Occipital lobe (tissue), 2 donors: Measurements from ENCODE around the gene PHF24. TPM values are rescaled to one million over a fixed set of nuclear protein-coding genes. Genes with fewer than 3 reads are reported as not detected.
"Not testable (repeated sequence)": the region's sequence is repeated elsewhere in the genome, so short reads cannot be mapped to it uniquely, and the experiment has no call there.

Experiments
- DNase-seq: peaks from one replicate; lab custom pipeline; 2025; lab: John Stamatoyannopoulos, UW
- total RNA-seq: library from RNA; depleted of rRNA; stranded (reverse); fragments of >200 nt; gene quantifications from one replicate; pipeline ENCODE4 v1.2.3, GENCODE V29; 2014

Gene PHF24
- 25.6 TPM for total RNA-seq

DNA sequence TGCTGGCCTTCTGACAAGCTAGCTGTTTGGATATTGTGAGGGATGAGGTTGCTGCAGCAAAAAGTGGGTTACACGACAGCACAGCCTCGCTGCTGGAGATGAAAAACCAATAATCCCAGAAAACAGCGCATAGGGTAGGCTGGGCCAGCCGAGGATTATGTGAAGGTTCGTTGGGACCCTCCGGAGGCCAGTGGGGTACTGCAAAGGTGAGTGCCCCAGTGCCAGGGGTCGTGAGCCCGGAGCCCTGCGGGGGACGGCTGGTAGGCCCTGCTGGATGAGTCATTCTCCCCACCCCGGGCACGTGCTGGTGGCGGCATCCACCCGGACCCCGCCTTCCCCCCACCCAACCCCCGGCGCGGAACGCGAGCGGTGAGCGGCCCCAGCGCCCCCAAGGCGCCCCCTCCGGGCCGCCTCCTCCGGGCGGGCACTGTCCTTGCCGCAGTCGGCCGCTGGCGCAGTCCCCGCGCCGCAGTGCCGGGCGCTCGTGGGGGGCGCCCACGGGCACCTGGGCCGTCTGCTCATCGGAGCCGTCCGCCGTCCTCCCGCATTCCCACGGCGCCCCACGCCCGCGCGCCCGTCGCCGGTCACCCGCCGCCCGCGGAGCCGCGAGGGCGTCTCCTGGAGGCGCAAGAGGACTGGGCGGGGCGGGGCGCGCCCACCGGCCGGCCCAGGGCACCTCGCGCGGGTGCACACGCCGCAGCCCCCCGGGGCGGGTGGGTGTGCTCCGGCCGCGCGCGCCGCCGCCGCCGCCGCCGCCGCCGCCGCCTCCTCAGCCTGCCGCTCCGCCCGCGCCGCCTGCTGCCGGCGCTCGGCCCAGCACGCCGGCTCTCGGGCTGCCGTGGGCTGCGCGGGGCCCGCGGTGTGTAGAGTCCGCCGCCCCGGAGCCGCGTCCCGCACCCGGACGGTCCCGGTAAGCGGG is at the start of gene PHF24:
TSS of gene PHF24 (plus strand) at position 794 of the 919 bp plus-strand sequence. CDS start 13,014 bp downstream, outside the sequence.
- DNase-seq: no peak

DNA sequence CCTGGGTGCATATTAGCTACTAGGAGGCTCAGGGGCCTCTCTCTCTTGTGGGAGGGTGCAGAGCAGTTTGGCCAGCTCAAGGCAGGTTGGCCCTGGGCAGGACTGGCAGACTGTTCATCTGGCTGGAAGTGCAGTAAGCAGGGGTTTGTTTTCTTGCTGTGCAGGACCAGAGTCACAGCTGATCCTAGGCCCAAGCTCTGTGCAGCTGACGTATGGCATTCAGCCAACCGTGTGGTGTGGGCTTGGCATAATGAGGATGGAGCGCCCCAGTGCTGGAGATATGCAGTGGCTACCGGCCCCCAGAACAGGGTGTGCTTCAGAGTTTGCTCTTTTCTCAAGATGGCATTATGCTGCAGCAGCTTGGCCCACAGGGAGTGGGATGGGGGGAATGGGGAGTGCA is 31.0 kb upstream of the PHF24 start:
- DNase-seq: no peak

DNA sequence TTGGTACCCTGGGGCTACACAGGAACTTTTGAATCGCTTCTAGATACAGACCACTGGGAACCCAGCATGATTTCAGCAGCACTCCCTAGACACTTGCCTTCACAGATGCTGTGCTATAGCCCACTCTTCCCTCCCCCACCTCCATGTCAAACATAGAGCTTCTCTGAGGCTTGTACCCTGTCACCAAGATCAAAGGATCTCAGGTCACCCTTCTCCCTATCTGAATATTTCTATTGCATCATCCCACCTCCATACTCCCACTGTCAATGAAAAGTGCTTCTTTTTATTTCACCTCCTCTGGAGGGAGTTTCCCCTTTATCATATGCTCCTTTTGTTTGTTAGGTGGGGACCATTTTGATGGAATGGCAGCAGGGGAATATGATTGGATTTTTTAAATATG is 29.2 kb upstream of the PHF24 start:
- DNase-seq: no peak

DNA sequence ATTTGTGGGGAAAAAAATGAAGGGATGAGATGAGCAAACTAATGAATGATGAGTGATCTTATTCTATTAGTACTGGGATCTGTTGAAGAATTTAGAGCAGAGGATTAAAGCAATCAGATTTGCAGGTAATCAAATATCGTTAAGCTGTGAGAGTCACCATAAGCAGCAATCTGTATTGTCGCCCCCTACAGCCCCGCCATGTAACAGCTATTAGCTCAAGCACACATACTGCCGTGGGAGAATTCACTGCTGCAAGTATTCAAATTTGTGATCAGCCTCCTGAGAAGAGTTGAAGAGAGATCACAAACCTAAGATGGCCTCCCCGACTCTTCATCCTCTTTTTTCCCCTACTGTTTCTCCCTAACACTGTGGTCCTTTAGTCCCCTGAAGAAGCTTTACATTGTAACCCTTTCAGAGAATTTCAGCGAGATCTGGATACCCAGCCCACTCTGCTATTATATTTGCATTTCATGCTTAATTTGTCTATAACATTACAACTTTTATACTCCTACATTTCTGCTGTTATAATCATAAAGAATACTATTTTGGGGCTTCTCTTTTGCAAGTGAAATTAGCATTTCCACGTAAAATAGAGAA is 28.5 kb upstream of the PHF24 start:
- no peak for DNase-seq

DNA sequence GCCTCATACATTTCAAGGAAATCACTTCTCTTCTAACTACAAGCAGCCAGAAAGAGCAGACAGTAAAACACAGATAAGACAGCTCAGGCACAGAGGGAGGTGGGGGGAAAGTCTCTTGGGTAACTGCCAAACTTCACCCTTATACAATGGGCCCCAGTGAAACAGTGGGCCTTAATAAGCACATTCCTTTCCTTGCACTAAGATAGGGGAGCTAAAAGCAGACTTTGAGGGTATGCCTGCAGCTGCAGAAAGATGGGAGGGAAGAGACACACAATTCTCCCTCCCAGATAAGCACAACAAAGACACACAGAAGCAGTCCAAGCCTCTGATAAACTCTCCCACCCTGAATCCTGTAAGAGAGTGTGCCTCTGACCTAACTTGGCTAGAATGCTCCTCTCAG is 18.1 kb upstream of the PHF24 start:
- DNase-seq: not testable (repeated sequence)

DNA sequence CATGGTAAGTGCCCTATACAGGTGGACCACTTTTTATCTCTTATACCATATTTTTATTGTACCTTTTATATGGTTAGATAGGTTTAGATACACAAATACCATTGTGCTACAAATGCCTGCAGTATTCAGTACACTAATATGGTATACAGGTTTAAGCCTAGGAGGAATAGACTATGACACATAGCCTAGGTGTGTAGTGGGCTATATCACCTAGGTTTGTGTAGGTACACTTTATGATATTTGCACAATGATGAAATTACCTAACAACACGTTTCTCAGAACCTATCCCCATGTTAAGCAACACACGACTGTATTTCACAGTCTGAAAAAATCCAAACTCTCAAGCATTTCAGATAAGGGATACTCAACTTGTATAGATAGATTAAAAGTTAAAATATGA is 9.6 kb upstream of the PHF24 start:
- DNase-seq: no peak

DNA sequence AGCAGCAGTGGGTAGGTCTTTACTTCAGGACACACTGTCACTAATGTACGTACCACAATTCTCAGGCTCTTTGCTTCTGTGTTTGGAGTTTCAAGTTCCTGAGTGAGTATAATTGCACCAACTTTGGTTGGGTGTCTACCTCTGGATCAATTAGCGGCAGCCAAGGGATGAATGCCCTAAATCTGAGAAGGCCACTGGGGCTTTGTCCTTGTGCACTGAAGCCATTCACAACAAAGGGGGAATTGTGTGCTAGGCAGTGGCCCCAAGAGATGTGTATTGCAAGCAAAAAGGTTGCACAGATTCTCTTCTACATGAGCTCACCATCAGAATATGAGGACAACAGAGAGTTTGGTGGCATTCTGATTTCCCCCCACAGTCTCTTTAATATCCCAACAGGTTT is 3.9 kb upstream of the PHF24 start:
- DNase-seq: no peak

DNA sequence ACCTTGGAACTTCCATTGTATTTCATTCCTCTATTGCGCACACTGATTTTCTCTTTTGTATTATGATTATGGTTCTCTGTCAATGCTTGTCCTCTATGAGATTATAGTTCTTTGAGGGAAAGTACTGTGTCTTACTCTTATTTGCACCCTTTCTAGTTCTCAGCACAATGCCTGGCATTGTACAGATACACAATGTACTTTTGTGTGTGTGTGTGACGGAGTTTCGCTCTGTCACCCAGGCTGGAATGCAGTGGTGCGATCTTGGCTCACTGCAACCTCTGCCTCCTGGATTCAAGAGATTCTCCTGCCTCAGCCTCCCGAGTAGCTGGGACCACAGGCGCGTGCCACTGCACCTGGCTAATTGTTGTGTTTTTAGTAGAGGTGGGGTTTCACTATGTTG is 2.0 kb upstream of the PHF24 start:
- DNase-seq: not testable (repeated sequence)

DNA sequence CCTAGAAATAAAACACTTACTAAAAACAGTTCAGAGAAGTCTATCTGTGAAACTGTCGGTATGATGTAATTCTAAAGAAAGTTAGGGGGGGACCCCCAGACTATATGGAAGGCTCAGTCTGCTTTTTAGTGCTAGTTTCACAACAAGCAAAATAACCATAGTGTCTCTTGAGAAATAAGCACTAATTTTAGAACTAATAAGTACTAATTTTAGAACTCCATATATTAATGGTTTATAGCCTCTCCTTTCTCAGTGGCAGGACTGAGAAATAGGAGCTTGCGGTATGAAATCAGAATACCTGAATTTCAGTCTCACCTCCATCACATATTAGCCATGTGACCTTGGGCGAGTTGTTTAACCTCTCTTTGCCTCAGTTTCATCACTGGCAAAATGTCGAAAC is 1.4 kb upstream of the PHF24 start:
- DNase-seq: no peak

DNA sequence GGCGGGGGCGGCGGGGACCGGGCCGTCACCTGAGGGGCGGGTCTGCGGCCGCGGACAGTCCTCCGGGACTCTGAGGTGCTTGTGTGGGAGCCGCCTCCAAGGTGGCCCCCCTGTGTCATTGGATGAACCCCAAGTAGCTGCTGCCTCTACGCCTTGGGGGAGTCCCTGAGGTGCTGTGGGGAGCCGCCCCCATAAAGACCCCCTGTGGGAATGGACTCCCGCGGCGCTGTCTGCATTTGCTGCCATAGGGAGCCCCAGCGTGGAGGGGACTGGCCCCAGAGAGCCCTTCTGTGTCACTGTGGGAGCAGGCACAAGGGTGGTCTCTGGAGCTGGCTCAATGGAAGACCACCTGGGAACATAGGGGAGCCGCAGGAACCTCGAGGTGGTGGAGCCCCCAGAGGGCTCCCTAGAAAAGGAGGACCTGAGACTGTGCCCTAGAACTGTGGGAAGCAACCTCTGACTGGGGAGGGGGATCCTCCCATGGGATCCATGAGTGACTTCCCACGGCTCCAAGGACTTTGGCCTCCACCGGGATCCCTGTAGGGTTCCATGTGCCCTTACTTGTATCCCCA is 412 bp downstream of the PHF24 start:
- no peak for DNase-seq

DNA sequence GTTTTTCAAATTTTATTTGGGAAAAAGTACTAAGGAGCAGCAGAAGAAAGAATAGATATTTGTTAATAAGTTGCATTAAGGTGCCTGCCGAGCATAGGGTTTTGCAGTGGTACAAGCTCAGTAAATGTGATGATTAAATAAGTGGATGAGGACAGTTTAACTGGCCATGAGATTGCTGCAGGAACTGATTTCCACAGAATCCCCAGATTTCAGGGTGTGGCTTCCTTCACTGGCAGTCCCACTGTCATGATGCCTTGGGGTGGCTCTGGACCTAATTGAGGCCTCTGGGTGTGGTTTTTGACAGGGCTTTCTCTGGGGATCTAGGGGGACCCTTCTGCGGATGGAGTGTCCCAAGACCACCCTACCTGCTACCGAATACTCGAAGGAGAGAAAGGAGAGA is 1.4 kb downstream of the PHF24 start:
- no peak for DNase-seq

DNA sequence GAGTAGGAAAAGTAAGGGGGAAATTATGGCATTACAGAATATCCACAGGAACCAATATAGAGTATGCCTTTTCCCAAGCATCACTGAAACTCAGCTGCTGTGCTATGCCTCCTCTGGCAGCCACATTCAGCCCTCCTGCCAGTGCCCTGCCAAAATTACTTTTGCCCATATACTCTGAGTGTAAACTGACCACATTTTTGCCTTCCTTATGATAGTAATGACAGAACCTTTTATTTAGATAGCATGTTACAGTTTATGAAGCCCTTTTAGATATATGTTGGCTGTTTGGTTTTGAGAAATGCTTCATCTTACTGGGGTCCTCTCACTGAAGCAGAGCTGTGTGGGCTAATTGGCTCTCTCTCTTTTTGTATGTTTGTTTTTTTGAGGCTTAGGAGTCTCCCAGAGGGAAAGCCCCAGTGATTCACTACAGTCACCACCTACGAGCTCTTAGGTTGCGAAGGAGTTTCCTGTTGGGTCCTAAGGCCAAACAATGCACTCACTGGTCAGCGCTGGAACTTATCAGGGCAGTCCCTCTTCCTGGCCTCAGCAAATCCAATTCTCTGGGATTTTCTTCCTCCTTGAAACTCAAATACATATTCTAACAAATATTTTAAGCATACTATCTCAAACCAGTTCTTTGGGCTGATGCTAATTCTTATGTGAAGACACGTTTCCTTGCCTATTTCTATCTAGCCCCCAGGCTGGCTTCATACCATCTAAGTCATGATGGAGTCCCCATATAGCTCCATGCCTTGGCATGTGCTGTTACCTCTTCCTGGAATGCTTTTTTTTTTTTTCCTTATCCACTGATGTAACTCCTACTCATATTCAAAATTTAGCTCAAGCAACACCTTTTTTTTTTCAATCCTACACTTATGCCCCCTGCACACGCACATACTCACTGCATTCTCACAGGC is 3.7 kb downstream of the PHF24 start:
- no peak for DNase-seq

DNA sequence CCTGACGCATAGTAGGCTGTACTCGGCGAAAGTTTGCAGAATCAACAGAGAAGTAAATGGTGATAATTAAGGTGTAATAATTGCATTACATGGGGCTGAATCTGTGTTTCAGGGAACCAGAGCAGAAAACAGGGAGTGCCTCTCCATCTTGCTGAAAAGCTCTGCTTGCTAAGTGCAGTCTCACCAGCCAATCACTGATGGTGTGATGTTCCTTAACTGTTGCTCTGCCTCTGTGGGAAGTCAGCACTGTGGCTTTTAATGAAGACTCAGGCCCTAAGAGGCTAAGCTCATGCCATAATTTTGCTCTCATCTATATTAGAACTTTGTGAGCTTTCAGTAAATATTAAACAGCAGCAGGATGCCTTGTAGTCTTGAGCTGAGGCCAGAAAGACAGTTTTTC is 4.5 kb downstream of the PHF24 start:
- no peak for DNase-seq

DNA sequence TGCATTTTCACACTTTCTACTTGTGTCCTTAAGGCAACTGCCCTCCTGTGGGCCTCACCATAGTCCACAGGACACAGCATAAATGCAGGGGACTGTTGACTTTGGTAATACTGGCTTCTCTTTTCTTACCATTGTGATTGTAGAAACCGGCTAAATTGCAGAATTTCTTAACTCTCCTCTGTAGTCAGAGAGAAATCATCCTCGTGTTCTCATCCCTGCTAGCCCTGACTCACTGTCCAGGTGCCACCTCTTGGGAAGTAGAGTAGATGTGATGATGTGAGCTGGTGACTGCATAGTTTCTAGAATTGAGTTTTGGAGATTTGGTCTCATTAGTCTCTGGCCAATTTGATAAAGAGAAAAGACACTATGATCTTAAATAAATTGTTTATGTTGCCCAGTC is 5.5 kb downstream of the PHF24 start:
- DNase-seq: no peak

DNA sequence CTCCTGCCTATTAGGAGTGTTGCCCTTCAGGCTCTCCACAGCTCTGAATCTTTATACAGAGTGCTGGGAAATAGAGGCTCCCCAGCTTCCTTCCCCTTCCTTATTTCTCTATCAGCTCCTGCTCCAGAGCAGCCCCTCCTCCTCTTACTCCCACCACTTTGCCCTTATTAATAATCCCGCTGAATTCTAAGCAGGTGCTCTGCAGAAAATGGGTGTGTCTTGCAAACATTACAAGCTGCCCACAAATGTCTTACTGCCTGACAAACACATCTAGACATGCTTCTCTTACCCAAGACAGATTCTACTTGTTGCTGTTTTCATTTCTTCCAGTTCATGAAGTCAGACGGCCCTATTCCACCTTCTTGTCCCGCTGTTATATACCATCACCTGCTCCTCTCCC is 6.4 kb downstream of the PHF24 start:
- no peak for DNase-seq

DNA sequence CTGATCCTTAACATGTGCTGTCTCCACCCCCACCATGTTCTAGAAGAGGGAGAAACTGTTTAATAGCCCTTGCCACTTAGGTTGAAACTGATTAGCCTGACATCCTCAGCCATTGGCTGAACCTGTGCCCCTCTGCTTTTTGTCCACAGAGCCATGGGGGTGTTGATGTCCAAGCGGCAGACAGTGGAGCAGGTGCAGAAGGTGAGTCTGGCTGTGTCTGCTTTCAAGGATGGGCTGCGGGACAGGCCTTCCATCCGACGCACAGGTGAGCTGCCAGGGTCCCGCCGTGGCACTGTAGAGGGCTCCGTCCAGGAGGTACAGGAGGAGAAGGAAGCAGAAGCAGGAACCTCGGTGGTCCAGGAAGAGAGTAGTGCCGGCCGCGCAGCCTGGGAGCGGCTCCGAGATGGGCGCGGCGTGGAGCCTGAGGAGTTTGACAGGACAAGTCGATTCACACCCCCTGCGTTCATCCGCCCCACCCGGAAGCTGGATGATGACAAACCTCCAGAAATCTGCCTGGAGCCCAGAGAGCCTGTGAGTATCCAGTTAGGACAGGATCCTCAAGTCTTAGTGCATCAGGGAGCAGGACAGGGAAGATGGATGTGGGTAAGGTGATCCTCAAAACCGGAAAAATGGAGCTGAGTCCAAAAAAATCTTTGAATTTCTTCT is 13.2 kb downstream of the PHF24 start:
- DNase-seq: no peak

DNA sequence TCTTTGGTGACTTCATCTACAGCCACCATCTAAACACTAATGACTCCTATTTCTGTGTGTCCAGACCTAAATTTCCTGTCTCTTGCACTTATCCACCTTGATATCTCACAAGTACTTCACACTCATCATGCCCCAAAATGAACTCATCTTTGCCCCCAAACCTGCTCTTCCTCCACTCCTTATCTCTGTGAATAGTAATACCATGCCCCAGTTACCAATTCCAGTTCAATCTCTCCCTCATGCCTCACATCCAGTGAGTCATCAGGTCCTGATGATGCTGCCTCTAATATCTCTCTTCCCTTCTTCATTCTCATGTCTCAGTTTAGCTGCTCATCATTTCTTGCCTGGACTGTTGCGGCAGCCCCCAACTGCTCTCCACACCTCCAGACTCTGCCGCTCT is 16.6 kb downstream of the PHF24 start:
- DNase-seq: no peak

DNA sequence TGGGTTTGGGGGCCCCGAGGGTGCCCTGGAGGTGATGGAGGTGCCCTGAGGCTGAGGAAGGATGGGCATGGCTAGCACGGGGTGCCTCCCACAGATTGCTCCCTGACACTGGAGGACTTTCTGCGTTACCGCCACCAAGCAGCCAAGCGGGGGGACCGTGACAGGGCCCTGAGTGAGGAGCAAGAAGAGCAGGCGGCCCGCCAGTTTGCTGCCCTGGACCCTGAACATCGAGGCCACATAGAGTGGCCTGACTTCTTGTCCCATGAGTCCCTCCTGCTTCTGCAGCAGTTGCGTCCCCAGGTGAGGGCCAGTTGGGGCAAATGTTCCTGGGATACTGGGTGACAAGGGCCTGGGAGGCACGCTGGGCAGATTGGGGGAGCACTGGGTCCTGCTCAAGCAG is 18.4 kb downstream of the PHF24 start:
- no peak for DNase-seq

DNA sequence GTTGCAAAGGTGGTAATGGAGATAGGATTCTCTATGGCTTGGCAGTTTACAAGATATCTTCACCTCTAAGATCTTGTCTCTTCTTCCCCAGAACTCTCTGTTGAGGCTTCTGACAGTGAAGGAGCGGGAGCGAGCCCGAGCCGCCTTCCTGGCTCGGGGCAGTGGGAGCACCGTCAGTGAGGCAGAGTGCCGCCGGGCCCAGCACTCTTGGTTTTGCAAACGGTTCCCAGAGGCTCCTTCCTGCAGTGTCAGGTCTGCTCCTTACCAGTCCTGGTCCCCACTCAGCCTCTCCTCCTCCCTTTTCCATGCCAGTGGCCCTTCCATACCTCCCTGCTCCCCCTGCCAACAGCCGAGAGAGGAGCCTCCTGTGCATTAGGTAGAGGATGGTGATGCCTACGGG is 18.9 kb downstream of the PHF24 start:
- no peak for DNase-seq

DNA sequence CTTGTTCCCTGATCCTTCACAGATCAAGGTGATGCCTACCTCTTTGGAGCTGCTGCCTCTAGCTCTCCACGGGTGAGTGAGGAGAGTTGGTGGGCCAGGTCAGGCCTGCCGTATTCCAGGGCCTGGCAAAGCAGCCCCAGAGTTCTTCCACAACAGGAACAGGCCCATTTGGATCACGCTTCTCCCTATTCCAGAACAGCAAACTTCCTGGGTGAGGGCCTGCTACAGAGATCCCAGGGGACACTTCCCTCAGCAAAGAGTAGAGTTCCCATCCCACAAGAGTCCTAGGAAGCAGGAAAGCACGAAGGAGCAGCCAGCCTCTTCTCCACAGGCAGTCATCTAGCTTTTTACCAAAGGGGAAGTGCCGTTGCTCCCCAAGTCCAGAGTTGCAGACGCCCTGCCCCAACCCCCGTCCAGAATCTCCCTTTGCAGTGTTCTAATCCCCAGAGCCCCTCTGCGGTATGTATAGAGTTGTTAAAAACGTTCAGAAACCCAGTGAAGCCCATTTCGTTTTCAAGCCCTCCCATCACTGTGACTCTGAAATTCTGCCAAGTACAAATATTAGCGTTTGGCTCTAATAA is 22.2 kb downstream of the PHF24 start:
- DNase-seq: no peak

DNA sequence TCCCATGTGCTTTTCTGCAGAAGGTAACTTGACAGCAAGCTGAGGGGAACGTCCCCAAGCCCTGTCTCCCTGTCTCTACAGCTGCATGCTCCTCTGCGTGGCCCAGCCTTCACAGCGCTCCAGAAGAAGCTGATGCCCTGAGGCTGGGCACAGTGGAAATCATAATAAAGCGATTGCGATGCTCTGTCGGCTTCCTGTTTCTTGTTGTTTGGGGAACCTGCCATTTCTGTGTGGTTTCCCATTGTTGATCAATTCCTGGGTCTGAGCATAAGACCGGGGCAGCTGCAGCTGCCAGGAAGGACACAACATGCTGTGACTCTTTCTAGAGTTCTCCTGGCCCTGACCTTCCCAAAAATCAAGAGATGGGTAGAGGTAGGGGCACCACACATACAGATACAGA is 24.3 kb downstream of the PHF24 start:
- DNase-seq: no peak
